Smooth muscle cell (in vitro differentiated cells): ENCODE measurements around the gene CPNE2. TPM values are rescaled to one million over a fixed set of nuclear protein-coding genes. Genes with fewer than 3 reads are reported as not detected.

ENCODE experiments used
- DNase-seq: peaks from one replicate; lab custom pipeline; 2025; ENCODE audit not compliant: unreplicated experiment; lab: John Stamatoyannopoulos, UW
- H2AFZ ChIP-seq: fragments of 200-600 bp; sonication (generic); 2 replicates; pipeline ENCODE4 v1.6.0; 2016; ENCODE audit warnings: antibody characterized with exemption, low read depth, mild to moderate bottlenecking
- H3F3A ChIP-seq: fragments of 200-600 bp; sonication (generic); 2 replicates; pipeline ENCODE4 v1.6.0; 2017; ENCODE audit warnings: antibody characterized with exemption, low read depth
- H3K27ac ChIP-seq: fragments of 200-600 bp; sonication (generic); 2 replicates; pipeline ENCODE4 v1.5.1; 2016; ENCODE audit warnings: low read depth, mild to moderate bottlenecking
- H3K27me3 ChIP-seq: fragments of 200-600 bp; sonication (generic); 2 replicates; pipeline ENCODE4 v1.6.1; 2016; ENCODE audit warnings: low read depth, mild to moderate bottlenecking
- H3K36me3 ChIP-seq: fragments of 200-600 bp; sonication (generic); 2 replicates; pipeline ENCODE4 v1.5.1; 2016; ENCODE audit warnings: low read depth
- H3K4me1 ChIP-seq: fragments of 200-600 bp; sonication (generic); 2 replicates; pipeline ENCODE4 v1.5.1; 2016; ENCODE audit warnings: low read depth
- H3K4me2 ChIP-seq: fragments of 200-600 bp; sonication (generic); 2 replicates; pipeline ENCODE4 v1.6.0; 2016; ENCODE audit warnings: mild to moderate bottlenecking
- H3K4me3 ChIP-seq: fragments of 200-600 bp; sonication (generic); 2 replicates; pipeline ENCODE4 v1.5.1; 2016; ENCODE audit warnings: mild to moderate bottlenecking
- H3K79me2 ChIP-seq: fragments of 200-600 bp; sonication (generic); 2 replicates; pipeline ENCODE4 v1.6.0; 2016; ENCODE audit warnings: low read depth, mild to moderate bottlenecking
- H3K9ac ChIP-seq: fragments of 200-600 bp; sonication (generic); 2 replicates; pipeline ENCODE4 v1.6.0; 2016; ENCODE audit warnings: low read depth
- H3K9me3 ChIP-seq: fragments of 200-600 bp; sonication (generic); replicated peaks from 2 replicates; pipeline ENCODE4 v1.5.1; 2016; ENCODE audit warnings: low read depth
- H4K20me1 ChIP-seq: fragments of 200-600 bp; sonication (generic); 2 replicates; pipeline ENCODE4 v1.6.0; 2016; ENCODE audit warnings: low read depth
- CTCF ChIP-seq: fragments of 200-600 bp; sonication (generic); IDR thresholded peaks from 2 replicates; pipeline ENCODE4 v1.5.1; 2017; ENCODE audit warnings: borderline replicate concordance, mild to moderate bottlenecking, antibody characterized with exemption; ENCODE audit not compliant: insufficient read depth, poor library complexity, severe bottlenecking
- WGBS: methylation state at CpG from one replicate; pipeline ENCODE4 v1.1.7; 2016; ENCODE audit warnings: low lambda C conversion rate; 5-methylcytosine and 5-hydroxymethylcytosine counted together
- polyA plus RNA-seq: library from polyadenylated mRNA; unstranded; fragments of >200 nt; fragmentation: Nextera tagmentation; extraction: Ambion mirVana; gene quantifications from 2 replicates; pipeline ENCODE4 v1.2.1, GENCODE V29; 2016
- total RNA-seq: library from RNA; depleted of rRNA; stranded (reverse); fragments of >200 nt; gene quantifications from 2 replicates; pipeline ENCODE4 v1.2.3, GENCODE V29; 2014

Gene CPNE2
- total and polyA plus RNA-seq, 2 experiments from 2014 or later, result 18.2 to 19.8 TPM

GRCh38 chr16:57178793-57179212 is 86.4 kb downstream of the CPNE2 start:
- no peaks in the 10 kb centered on the region for H3K36me3 ChIP-seq
- no peak for TF ChIP-seq CTCF
- no peak overlapping the region for H2AFZ ChIP-seq
- peak overlapping the region; percentile 50 for H3K27ac ChIP-seq
- no peak overlapping the region for H3K4me3 ChIP-seq
- H4K20me1 ChIP-seq, result peaks cover 32% of the 10 kb centered on the region
- no peaks in the 10 kb centered on the region for H3K9me3 ChIP-seq
- peaks cover 68% of the 10 kb centered on the region for H3K79me2 ChIP-seq
- peaks cover 8% of the 10 kb centered on the region for H3K4me1 ChIP-seq
- 57% methylated on average over 4 of the region's 4 CpGs for WGBS
- H3F3A ChIP-seq, result no peaks in the 10 kb centered on the region
- H3K27me3 ChIP-seq, result no peaks in the 10 kb centered on the region
- H3K4me2 ChIP-seq, result peak overlapping the region; percentile 7
- H3K9ac ChIP-seq, result no peak overlapping the region
- no peak for DNase-seq

- TF ChIP-seq CTCF, result no peak
- Histone ChIP-seq H3K27me3 (no peaks in the 10 kb centered on the region), H3K4me3 (no peak overlapping the region)
These were observed 86.9 kb downstream of the CPNE2 start for GRCh38 chr16:57179215-57179828.

GRCh38 chr16:57184113-57184512 is 91.7 kb downstream of the CPNE2 start:
- no peak overlapping the region for H2AFZ ChIP-seq
- H3K27ac ChIP-seq, result no peak overlapping the region
- H3K27me3 ChIP-seq, result no peaks in the 10 kb centered on the region
- H3F3A ChIP-seq, result peaks cover 10% of the 10 kb centered on the region
- H3K4me2 ChIP-seq, result peak overlapping the region; percentile 87
- WGBS, result 96% methylated on average over 4 of the region's 4 CpGs
- peaks cover 79% of the 10 kb centered on the region for H3K79me2 ChIP-seq
- H3K4me1 ChIP-seq, result peaks cover 33% of the 10 kb centered on the region
- H3K36me3 ChIP-seq, result no peaks in the 10 kb centered on the region
- H3K4me3 ChIP-seq, result no peak overlapping the region
- no peak for TF ChIP-seq CTCF
- no peak for DNase-seq
- no peak overlapping the region for H3K9ac ChIP-seq
- peaks cover 23% of the 10 kb centered on the region for H4K20me1 ChIP-seq
- H3K9me3 ChIP-seq, result no peaks in the 10 kb centered on the region

More at GRCh38 chr16:57179215-57179828, 86.9 kb downstream of the CPNE2 start:
- no peaks in the 10 kb centered on the region for H3K9me3 ChIP-seq
- DNase-seq, result no peak
- no peaks in the 10 kb centered on the region for H3F3A ChIP-seq
- H3K4me2 ChIP-seq, result peak overlapping the region; percentile 7
- H3K9ac ChIP-seq, result no peak overlapping the region
- H3K27ac ChIP-seq, result peak overlapping the region; percentile 50
- peaks cover 73% of the 10 kb centered on the region for H3K79me2 ChIP-seq
- H2AFZ ChIP-seq, result no peak overlapping the region
- 81% methylated on average over 3 of the region's 3 CpGs for WGBS
- peaks cover 14% of the 10 kb centered on the region for H3K4me1 ChIP-seq
- H4K20me1 ChIP-seq, result peaks cover 32% of the 10 kb centered on the region
- no peaks in the 10 kb centered on the region for H3K36me3 ChIP-seq

GRCh38 chr16:57184887-57185445 is 92.6 kb downstream of the CPNE2 start:
- Histone ChIP-seq H3K36me3 (no peaks in the 10 kb centered on the region), H3K27me3 (no peaks in the 10 kb centered on the region), H3F3A (peaks cover 10% of the 10 kb centered on the region), H2AFZ (peak overlapping the region; percentile 80), H3K4me3 (peak overlapping the region; percentile 75), H3K9me3 (no peaks in the 10 kb centered on the region), H3K4me2 (peak overlapping the region; percentile 87), H4K20me1 (peaks cover 19% of the 10 kb centered on the region), H3K27ac (peak overlapping the region; percentile 84), H3K9ac (peak overlapping the region; percentile 90), H3K4me1 (peaks cover 27% of the 10 kb centered on the region), H3K79me2 (peaks cover 88% of the 10 kb centered on the region)
- WGBS, result 25% methylated on average over 15 of the region's 15 CpGs
- TF ChIP-seq CTCF, result no peak
- DNase-seq, result no peak
